HG03432 (cell line): ENCODE results near the gene GNG2.

ENCODE experiments used
- ATAC-seq: cut with Tn5 transposase; IDR thresholded peaks from one replicate; pipeline ENCODE4 v1.9.1; 2021; ENCODE audit warnings: mild to moderate bottlenecking, moderate library complexity; ENCODE audit not compliant: unreplicated experiment

GNG2 gene

DNA sequence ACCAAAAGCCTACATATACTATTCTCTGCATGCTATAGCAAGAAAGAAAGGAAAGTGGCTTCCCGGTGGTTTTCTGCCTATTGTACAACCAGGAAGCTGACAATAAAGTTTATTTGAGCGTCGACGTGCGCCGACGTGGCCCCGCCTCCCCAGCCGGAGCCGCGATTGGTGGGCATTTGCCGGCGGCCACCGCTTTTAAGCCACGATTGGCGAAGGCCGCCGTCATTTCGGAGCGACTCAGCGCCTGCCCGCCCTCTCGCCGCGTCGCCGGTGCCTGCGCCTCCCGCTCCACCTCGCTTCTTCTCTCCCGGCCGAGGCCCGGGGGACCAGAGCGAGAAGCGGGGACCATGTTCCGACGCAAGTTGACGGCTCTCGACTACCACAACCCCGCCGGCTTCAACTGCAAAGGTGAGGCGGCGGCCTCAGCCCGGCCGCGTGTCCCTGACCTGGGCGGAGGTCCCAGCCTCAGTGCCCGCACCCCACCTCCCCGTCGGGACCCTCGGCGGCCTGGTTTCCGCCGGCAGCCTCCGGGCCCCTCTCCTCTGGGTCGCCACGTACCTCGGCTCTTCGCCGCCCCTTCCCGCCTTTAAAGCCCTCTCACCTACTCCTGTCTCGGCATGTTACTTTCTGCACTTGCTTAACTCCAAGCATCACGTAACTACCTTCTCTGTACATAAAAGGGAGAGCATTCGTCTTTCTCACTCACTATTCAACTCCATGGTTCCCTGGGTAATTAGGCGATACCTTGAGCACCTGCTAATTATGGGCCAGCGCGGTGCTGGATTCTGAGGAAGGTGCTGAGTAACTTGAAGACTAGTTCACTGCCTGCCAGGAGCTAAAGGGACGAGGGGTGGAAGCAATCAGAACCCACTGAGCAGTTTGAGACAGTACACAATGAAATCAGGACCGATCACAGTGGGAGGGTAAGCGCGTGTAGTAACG, 129.2 kb downstream of the GNG2 start, which contains the start of gene RTRAF:
TSS of gene RTRAF (plus strand) at position 254 of the 942 bp plus-strand sequence. CDS start at position 348, 94 bp downstream.
- ATAC-seq, result peak; percentile 97

DNA sequence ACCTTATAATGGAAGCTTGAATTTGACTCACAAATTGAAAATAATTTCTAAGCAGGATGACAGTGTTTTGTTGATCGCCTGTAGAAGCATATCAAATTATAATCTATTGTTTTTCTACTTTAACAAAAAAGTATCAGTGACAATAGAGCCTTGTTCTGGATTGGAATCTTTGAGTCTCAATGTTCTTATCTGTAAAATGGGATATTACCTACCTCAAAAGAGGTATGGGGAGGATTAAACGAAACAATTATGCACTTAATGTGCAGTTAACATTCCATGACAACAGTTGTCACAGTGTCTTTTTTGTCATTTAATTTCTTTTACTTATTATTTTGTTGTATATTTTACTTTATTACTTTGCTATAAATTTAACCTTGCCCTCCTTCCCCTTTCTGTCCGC, 130.1 kb downstream of the GNG2 start:
- ATAC-seq, result no peak

DNA sequence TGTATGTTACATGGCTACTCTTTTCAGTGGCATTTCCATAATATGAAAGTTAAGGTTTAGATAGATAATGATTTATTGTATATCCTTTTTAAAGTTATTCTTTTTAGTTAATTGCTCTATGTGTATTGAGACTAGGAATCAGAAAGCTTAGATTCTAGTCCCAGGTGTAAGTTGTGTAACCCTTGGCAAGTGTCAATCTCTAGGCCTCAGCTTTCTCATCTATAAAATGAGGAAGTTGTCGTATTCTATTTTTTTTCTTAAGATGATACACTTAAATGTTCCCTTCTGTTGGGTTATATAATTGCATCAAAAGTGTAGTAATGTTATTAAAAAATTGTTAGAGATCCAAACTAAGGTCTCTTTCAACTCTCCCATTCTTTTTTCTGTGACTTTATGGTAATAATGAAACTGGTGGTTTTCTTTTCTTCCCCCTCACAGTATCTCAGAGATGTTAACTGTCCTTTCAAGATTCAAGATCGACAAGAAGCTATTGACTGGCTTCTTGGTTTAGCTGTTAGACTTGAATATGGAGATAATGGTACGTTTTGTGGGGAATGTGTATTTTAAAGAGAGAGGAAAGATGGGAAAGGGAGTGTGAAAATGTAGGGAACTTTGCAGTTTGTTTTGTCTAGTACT, 133.0 kb downstream of the GNG2 start:
- no peak for ATAC-seq

DNA sequence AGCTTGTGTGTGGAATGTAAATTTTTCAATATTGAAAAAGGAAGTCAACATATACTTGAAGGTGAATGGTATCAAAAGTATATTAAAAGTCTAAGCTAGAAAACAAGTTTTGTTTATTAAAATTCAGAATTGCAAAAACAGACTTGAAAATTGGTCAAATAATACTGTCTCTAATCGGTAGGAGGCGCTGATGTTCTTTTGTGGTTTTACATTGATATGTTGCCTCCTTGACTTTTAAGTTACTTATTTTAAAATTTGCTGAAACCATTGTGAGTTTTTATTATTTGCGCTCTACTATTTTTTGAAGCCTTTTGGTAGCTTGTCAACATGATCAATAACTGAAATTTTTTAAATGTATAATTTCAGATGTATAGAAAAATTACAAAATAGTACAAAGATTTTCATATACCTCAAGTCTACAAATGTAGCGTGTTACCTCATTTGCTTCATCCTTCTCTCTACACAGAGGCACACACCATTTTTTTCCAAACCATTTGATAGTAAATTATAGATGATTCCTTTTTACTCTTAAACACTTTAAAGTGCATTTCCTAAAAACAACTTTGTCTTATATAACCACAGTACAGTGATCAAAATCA, 135.8 kb downstream of the GNG2 start:
- ATAC-seq, result no peak

DNA sequence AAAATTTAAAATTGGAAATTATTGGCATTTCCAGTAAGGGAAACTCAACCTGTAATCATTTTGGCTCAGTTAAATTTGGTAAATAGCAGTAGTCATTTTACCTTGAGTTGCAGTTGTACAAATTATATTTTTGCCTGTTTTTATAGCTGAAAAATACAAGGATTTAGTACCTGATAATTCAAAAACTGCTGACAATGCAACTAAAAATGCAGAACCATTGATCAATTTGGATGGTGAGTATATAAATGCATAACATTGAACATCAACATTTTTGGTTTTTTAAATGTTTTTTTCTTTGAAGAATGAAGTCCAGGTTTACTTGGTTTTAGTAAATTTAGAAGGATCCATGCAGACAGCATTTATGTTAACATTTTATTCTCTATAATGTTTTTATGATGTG, 137.9 kb downstream of the GNG2 start:
- no peak for ATAC-seq

DNA sequence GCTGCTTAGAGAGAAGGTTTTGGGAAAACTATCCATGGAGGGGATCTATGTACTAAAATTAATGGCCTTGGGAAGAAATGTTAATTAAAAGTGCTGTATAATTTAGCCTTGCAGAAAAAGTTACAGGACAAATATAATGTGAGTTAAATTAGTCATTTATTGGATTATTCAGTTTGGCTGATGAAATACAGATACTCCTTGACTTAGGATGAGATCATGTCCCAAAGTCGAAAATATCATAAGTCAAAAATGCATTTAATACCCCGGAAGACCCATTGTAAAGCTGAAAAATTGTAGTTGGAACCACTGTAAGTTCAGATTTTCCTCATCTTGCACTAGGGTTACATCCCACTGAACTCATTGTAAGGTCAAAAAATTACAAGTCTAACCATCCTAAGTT, 138.7 kb downstream of the GNG2 start:
- no peak for ATAC-seq

DNA sequence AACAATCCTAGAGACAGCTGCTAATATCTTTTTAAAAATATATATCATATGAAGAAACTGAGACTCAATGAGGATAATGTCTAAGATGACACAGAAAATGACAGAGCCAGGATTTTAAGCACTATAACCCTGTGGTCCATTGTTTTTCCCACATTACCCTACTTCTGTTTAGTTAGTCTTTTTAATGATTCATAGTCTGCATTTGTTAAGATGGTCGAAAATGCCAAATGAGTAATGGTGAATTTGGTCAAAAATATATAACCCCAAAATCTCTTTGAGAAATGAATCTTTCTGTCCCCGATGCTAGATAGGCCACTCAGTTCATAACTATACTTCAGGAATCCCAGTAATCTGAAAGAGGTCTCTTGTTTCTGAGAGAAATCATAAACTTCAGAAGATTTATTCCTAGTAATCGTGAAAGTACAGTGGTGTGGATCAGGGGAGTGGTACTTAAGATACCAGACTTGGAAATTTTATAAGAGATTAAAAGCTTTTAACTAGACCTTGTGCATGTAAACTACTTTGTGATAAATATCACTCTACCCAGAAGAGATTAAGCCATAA, 139.7 kb downstream of the GNG2 start:
- no peak for ATAC-seq

DNA sequence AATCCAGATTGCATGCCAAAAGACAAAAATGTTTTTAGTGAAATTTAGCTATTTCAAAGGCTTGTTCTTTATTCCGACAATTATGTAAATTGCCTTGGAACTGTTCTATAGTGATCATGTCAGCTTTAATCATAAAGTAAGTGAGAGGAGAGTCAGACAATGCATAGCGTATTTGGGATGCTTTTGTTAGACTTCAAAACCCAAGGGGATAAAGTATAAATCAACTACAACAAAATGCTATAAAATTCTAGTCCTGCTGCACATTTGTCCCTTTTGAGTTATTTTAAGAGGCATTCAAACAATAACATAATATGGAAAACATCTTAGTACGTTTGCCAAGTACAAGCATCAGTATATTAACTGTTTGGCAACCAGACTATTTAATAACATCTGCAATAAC, 140.3 kb downstream of the GNG2 start:
- ATAC-seq, result no peak

DNA sequence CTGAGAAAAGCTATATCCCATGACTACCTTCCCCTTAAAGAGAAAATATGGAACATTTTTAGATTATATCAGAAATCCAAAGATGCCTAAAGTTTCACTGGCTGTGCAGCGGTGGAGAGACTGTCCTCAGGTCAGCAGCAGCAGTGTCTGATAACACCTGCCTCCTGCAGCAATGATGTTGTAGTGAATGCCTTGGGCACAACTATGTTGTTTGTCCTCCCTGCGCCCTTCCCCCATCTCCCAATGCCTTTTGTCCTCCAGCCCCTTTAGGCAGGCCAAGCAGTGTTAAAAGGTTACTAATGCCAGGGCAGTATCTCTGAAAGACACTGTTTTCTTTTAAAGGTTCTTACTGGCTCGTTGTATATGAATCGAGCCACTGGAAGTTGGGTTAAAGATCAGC, 142.1 kb downstream of the GNG2 start:
- ATAC-seq, result no peak

DNA sequence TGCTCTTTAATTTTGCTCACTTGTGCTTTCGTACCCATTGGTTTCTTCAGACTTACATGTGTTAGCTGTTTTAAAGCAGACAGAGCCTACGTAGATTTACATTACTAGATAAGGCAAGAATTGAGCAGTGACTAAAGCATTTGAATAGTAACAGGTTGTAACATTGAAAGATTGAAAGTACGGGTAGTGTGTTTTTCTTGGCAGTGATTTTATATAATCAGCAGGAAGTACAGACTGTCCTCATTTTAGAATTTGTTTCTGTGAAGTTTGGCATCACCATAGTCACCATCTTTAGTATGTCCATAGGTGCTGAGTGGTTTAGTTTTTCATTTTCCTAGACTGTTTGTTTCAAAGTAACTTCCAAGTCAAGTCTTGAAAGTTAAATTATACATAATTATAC, 142.9 kb downstream of the GNG2 start:
- ATAC-seq, result no peak

DNA sequence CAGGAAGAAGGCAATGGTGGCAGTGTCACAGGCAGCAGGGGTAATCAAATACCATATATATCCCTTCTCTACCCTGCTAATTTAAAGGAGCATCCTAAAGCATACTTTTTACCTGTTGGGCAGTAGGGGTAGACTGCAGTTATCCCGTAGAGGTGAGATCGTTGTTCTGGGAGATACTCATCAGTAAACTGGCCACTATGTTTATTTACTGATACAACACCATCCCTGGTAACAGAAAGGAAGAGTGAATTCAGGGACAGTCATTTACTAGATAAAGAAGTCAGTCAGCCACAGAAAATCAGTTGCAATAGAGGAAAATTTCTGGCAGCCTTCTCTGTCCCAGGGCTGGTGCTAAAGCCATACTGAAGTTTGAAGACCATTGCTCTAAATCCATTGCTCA, 145.2 kb downstream of the GNG2 start:
- no peak for ATAC-seq

DNA sequence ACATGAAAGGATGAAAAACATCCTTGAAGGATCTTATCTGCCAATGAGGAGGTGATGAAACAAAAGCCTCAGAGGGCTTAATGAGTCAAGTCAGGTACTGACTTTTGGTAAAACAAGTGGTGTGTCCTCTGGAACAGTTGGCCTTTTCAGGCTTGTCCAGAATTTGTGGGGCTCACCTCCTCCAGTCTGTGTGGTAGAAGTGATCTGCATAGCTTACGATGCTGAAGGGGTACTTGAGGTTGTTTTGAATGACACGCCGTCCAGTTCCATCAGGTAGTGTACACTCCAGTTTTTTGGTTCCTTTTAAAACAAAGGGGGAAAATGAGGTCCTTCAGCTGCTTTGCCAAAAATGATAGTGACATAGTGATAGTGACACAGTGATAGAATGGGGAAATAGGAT, 145.9 kb downstream of the GNG2 start:
- no peak for ATAC-seq

DNA sequence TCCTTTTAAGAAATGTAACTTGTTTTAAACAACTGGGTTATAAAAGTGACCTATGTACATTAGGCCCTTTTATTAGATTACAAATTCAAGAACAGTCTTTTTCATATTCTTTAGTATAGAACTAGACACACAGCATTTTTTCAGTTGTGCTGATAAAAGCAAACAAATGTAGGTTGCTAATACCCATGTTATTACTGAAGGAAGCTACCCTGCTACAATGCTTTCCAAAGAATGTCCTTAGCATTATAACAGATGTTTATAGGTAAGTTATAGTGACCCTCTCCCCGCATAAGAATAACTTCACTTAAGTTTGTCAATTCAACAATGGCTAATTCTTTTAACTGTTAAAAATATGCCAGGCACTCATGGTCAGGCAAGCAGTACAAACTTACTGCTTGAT, 146.8 kb downstream of the GNG2 start:
- no peak for ATAC-seq

DNA sequence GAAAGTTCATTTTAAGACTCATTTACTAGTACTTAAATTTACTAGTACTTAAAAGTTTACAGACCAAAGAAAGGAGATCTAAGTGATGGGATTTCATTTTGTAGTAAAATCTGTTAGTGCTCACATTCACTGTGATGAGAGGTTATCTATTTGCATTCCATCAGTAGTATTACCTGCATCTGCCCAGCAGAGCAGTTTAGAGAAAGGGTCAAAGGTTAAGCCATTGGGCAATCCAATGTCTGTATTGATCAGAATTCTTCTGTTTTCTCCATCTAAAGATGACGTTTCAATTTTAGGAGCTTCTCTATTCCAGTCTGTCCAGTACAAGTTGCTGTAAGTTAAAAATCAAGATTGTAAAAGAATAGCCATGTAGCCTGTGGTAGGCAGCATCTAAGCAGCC, 147.2 kb downstream of the GNG2 start:
- no peak for ATAC-seq

DNA sequence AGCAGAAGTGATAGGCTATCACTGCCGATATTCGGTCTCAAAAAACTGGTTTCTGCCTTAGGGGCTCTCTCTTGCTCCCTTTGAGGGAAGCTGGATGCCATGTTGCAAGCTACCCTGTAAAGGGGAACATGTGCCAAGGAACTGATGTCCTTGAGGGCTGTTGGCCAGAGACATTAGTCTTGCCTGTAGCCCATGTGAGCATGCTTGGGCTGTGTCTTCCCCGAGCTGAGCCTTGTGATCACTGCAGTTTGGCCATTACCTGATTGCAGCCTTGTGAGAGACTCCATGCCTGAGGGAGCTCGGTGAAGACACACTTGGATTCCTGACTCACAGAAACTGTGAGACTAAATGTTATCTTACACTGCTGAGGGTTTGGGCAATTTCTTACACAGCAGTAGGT, 147.7 kb downstream of the GNG2 start:
- ATAC-seq, result no peak

DNA sequence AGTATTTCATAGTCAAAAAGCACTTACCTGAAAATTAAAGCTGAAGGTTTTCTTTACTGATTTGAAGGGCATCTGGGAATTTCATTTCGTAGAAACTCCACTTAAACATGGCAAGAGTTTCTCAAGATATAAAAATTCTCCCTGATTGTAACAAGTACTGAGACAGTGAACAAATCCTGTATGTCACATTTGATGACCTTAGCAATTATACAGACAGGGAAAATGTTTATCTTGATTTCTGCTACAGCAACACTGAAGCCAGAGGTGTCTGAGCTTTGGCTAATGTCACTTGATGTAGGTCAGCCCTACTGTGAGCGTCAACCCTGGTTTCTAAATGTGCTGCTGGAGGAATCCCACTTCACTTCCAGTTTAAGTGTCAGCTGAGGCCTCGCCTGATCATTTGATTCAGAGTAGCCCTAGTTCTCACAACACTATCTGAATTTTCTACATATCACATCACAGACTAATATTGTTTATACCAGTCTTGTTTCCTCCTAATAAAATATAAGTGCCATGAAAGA, 149.8 kb downstream of the GNG2 start:
- ATAC-seq, result no peak

DNA sequence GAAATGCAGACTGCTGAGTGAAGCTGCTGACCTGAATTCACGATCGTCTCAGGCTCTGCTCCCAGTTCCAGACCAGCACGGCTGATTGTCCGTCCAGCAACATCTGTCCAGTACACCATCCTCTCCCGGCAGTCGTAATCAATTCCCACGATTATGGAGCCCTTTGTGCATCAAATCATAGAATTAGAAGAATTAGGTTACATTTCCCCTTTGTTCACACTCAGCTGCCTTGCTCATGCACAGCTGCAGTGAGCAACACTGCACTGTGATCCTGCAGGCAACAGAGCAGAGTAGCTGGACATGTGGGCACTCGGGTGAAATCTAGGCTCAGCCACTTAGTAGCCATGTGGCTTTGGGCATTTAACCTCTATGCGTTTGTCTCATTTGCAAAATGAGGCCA, 151.1 kb downstream of the GNG2 start:
- no peak for ATAC-seq

DNA sequence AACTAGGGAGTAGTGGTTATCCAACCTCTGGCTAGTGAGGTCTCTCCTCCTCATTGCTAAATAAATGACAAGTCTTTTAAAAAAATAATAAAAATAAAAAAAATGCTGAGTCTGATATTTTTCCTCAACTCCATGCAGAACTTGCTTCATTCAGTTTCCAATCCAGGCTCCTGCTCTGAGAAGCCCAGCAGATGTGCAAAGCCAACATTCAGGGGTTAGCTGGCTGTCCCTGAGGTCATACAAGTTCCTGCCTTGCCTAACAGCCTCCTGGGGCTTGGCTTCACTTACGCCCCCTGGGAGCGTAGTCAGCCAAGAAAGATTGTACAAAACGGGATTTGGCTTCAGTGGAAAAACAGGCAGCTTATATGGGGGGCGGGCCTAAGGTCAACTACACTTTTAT, 152.2 kb downstream of the GNG2 start:
- ATAC-seq, result no peak

DNA sequence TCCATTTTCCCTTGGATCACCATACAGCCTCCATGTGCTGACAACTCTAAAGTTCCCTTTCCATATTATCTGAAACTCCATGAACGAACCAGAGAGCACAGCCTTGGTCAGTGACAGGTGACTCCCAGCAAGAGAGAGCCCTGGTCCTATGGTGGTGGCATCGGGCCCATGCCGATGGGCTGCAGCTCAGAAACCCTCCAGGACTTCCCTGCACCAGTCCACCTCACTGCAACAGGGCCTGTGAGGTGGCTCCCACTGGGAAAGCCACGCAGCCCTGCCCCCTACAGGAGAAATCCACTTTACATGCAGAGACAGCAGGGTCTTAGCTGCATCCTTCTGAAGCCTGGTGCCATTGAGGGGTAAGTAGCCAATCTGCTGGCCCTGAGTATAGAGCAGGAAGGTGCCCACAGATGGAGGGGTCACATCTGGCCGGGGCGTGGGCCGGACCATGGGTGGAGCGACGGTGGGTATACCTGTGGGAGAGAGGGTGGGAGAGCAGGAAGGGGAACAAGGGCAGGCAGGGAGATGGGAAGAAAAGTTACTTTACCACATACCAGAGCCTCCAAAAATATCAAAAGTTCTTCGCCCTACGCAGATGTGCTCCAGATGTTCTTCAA, 153.7 kb downstream of the GNG2 start:
- no peak for ATAC-seq

DNA sequence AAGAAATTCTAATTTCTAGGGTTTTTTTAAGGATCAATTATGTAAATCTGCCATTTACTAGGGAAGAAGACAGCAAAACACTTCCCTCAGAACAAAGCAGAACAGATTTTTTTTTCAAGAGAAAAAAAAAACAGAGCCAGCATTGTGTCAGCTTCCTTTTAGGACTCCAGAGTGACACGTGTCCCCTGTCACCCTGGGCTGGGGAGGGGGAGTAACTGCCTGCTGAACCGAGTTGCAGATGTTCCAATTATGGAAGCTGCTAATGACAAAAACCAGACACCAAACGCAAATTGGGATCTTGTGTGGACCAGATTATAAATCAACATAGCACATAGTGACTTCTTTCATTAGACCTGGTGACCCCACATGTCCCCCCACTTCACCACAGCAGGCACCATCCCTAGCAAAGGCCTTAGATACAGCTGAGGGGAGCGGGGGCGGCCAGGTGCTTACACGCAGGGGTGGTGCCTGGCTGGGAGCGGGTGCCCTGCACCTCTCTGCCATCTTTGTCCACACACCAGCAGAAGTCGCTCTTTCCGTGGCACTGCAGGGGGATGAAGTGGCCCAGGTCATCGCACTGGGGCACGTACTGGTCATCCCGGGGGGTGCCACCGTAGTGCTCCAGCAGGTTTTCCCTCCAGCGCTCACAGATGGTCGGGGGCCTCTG, 154.3 kb downstream of the GNG2 start:
- no peak for ATAC-seq
